ENCODE measurements around the gene GON4L. TPM values are rescaled to one million over a fixed set of nuclear protein-coding genes. Genes with fewer than 3 reads are reported as not detected.

Gene GON4L
- total and polyA plus RNA-seq, 2 experiments from 2014 or later, result 45.2 to 93.1 TPM

DNA sequence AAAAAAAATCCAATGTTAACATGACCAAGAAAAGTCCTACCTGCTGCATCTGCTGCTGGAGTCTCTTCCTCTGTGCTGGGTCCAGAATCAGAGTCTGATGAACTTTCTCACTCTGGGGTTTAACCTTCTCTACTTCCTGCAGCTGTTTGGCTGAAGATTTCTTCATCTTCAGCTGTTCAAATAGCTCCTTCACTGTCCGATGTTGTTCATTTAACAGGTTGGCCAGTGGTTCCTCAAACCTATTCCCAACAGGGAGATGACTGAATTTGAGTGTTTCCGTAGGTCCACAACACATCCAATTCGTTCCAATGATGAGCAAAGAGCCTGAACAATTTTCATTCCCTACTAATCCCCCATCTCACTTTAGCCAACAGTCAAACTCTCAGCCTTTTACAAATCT is 79.4 kb downstream of the GON4L start:
- Histone ChIP-seq H3K4me2 (no peak overlapping the region), H3K36me3 (ENCODE audit: insufficient read depth) (peaks cover 34% of the 10 kb centered on the region), H2AFZ (no peak overlapping the region), H3K4me1 (ENCODE audit: insufficient read depth) (no peaks in the 10 kb centered on the region), H3K4me3 (no peak overlapping the region), H3K9me2 (ENCODE audit: insufficient read depth) (no peaks in the 10 kb centered on the region), H3F3A (replicated peaks; ENCODE audit: low read depth) (no peaks in the 10 kb centered on the region), H3K27me3 (ENCODE audit: insufficient read depth) (no peaks in the 10 kb centered on the region), H4K20me1 (replicated peaks; ENCODE audit: insufficient read depth) (no peaks in the 10 kb centered on the region; the same call in none of the 2 replicates), H3K79me2 (replicated peaks; ENCODE audit: insufficient read depth) (no peaks in the 10 kb centered on the region), H3K27ac (ENCODE audit: low read depth) (no peak overlapping the region)
- DNase-seq (ENCODE audit: low spot score) (no peak), ATAC-seq (no peak)
- no peaks in the 10 kb centered on the region for H3K9me3 Mint-ChIP-seq
- TF ChIP-seq EZH2phosphoT487 (IDR thresholded peaks at IDR 0.05; ENCODE audit: unreplicated experiment) (no peak), CREB1 (CRISPR knock-in tag; IDR thresholded peaks at IDR 0.05; ENCODE audit: low read depth) (no peak), STAT1 (IDR thresholded peaks at IDR 0.05; ENCODE audit: unreplicated experiment) (no peak), NANOG (IDR thresholded peaks at IDR 0.05; ENCODE audit: borderline replicate concordance) (no peak), ZNF114 (CRISPR knock-in tag; IDR thresholded peaks at IDR 0.05) (no peak), ZNF331 (CRISPR knock-in tag; IDR thresholded peaks at IDR 0.05; ENCODE audit: low read depth) (no peak), JUNB (IDR thresholded peaks at IDR 0.05; ENCODE audit: unreplicated experiment) (no peak), EZH2 (IDR thresholded peaks at IDR 0.05; ENCODE audit: low read depth, unreplicated experiment) (no peak), POLR2AphosphoS5 (IDR thresholded peaks at IDR 0.05; ENCODE audit: low read depth) (no peak)
- TF ChIP-seq, protein P1, sequence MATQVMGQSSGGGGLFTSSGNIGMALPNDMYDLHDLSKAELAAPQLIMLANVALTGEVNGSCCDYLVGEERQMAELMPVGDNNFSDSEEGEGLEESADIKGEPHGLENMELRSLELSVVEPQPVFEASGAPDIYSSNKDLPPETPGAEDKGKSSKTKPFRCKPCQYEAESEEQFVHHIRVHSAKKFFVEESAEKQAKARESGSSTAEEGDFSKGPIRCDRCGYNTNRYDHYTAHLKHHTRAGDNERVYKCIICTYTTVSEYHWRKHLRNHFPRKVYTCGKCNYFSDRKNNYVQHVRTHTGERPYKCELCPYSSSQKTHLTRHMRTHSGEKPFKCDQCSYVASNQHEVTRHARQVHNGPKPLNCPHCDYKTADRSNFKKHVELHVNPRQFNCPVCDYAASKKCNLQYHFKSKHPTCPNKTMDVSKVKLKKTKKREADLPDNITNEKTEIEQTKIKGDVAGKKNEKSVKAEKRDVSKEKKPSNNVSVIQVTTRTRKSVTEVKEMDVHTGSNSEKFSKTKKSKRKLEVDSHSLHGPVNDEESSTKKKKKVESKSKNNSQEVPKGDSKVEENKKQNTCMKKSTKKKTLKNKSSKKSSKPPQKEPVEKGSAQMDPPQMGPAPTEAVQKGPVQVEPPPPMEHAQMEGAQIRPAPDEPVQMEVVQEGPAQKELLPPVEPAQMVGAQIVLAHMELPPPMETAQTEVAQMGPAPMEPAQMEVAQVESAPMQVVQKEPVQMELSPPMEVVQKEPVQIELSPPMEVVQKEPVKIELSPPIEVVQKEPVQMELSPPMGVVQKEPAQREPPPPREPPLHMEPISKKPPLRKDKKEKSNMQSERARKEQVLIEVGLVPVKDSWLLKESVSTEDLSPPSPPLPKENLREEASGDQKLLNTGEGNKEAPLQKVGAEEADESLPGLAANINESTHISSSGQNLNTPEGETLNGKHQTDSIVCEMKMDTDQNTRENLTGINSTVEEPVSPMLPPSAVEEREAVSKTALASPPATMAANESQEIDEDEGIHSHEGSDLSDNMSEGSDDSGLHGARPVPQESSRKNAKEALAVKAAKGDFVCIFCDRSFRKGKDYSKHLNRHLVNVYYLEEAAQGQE (IDR thresholded peaks at IDR 0.05; ENCODE audit: unreplicated experiment), result no peak
- TF ChIP-seq, protein P2, sequence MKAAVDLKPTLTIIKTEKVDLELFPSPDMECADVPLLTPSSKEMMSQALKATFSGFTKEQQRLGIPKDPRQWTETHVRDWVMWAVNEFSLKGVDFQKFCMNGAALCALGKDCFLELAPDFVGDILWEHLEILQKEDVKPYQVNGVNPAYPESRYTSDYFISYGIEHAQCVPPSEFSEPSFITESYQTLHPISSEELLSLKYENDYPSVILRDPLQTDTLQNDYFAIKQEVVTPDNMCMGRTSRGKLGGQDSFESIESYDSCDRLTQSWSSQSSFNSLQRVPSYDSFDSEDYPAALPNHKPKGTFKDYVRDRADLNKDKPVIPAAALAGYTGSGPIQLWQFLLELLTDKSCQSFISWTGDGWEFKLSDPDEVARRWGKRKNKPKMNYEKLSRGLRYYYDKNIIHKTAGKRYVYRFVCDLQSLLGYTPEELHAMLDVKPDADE (IDR thresholded peaks at IDR 0.05), result no peak
- TF ChIP-seq, protein P3, sequence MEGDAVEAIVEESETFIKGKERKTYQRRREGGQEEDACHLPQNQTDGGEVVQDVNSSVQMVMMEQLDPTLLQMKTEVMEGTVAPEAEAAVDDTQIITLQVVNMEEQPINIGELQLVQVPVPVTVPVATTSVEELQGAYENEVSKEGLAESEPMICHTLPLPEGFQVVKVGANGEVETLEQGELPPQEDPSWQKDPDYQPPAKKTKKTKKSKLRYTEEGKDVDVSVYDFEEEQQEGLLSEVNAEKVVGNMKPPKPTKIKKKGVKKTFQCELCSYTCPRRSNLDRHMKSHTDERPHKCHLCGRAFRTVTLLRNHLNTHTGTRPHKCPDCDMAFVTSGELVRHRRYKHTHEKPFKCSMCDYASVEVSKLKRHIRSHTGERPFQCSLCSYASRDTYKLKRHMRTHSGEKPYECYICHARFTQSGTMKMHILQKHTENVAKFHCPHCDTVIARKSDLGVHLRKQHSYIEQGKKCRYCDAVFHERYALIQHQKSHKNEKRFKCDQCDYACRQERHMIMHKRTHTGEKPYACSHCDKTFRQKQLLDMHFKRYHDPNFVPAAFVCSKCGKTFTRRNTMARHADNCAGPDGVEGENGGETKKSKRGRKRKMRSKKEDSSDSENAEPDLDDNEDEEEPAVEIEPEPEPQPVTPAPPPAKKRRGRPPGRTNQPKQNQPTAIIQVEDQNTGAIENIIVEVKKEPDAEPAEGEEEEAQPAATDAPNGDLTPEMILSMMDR (conservative IDR thresholded peaks at IDR 0.05; ENCODE audit: low read depth in 2 of 2), result no peak
- TF ChIP-seq, protein P4, sequence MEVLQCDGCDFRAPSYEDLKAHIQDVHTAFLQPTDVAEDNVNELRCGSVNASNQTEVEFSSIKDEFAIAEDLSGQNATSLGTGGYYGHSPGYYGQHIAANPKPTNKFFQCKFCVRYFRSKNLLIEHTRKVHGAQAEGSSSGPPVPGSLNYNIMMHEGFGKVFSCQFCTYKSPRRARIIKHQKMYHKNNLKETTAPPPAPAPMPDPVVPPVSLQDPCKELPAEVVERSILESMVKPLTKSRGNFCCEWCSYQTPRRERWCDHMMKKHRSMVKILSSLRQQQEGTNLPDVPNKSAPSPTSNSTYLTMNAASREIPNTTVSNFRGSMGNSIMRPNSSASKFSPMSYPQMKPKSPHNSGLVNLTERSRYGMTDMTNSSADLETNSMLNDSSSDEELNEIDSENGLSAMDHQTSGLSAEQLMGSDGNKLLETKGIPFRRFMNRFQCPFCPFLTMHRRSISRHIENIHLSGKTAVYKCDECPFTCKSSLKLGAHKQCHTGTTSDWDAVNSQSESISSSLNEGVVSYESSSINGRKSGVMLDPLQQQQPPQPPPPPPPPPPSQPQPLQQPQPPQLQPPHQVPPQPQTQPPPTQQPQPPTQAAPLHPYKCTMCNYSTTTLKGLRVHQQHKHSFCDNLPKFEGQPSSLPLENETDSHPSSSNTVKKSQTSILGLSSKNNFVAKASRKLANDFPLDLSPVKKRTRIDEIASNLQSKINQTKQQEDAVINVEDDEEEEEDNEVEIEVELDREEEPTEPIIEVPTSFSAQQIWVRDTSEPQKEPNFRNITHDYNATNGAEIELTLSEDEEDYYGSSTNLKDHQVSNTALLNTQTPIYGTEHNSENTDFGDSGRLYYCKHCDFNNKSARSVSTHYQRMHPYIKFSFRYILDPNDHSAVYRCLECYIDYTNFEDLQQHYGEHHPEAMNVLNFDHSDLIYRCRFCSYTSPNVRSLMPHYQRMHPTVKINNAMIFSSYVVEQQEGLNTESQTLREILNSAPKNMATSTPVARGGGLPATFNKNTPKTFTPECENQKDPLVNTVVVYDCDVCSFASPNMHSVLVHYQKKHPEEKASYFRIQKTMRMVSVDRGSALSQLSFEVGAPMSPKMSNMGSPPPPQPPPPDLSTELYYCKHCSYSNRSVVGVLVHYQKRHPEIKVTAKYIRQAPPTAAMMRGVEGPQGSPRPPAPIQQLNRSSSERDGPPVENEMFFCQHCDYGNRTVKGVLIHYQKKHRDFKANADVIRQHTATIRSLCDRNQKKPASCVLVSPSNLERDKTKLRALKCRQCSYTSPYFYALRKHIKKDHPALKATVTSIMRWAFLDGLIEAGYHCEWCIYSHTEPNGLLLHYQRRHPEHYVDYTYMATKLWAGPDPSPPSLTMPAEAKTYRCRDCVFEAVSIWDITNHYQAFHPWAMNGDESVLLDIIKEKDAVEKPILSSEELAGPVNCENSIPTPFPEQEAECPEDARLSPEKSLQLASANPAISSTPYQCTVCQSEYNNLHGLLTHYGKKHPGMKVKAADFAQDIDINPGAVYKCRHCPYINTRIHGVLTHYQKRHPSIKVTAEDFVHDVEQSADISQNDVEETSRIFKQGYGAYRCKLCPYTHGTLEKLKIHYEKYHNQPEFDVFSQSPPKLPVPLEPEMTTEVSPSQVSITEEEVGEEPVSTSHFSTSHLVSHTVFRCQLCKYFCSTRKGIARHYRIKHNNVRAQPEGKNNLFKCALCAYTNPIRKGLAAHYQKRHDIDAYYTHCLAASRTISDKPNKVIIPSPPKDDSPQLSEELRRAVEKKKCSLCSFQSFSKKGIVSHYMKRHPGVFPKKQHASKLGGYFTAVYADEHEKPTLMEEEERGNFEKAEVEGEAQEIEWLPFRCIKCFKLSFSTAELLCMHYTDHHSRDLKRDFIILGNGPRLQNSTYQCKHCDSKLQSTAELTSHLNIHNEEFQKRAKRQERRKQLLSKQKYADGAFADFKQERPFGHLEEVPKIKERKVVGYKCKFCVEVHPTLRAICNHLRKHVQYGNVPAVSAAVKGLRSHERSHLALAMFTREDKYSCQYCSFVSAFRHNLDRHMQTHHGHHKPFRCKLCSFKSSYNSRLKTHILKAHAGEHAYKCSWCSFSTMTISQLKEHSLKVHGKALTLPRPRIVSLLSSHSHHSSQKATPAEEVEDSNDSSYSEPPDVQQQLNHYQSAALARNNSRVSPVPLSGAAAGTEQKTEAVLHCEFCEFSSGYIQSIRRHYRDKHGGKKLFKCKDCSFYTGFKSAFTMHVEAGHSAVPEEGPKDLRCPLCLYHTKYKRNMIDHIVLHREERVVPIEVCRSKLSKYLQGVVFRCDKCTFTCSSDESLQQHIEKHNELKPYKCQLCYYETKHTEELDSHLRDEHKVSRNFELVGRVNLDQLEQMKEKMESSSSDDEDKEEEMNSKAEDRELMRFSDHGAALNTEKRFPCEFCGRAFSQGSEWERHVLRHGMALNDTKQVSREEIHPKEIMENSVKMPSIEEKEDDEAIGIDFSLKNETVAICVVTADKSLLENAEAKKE (CRISPR knock-in tag; IDR thresholded peaks at IDR 0.05), result no peak
- no peak overlapping the region for H3K4me3 Mint-ChIP-seq
- peaks cover 2% of the 10 kb centered on the region for H3K27me3 Mint-ChIP-seq (ENCODE audit: insufficient read depth, low read depth, poor library complexity)
- peaks cover 50% of the 10 kb centered on the region for H3K36me3 Mint-ChIP-seq (ENCODE audit: low read depth)
- H3K4me1 Mint-ChIP-seq, result no peaks in the 10 kb centered on the region
- H3K27ac Mint-ChIP-seq, result no peak overlapping the region
